NB4 (cell line): ENCODE data around the gene ZNF317.
"Not testable (repeated sequence)": the region's sequence is repeated elsewhere in the genome, so short reads cannot be mapped to it uniquely, and the experiment has no call there.

ENCODE experiments used
- POLR2A ChIP-seq: IDR thresholded peaks from 2 replicates; pipeline ENCODE4 v1.6.1; 2011; ENCODE audit warnings: mild to moderate bottlenecking; ENCODE audit not compliant: insufficient read length; ENCODE audit errors: extremely low read depth
- TF ChIP-seq, protein P1 (sequence below): IDR thresholded peaks from one replicate; pipeline ENCODE4 v1.5.1; 2012; ENCODE audit warnings: low read depth, low read length

DNA sequence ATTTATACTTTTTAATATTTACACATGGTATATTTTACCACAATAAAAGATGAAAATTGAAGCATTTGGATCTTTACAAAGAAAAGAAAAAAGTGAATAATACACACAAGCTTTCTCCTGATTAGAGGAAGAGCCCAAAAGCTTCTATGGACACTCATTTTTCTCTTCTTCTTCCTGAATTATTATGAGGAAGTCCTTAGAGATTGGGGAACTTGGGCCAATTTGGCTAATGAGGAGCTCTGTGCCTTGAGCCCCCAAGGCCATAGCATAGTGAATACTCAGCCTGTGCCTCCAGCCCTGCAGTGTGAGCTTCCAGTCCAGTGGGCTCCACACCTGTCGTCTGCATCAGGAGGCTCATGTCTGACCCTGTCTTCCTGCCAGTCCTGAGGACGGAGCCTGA is 57.8 kb downstream of the ZNF317 start:
- TF ChIP-seq, protein P1, sequence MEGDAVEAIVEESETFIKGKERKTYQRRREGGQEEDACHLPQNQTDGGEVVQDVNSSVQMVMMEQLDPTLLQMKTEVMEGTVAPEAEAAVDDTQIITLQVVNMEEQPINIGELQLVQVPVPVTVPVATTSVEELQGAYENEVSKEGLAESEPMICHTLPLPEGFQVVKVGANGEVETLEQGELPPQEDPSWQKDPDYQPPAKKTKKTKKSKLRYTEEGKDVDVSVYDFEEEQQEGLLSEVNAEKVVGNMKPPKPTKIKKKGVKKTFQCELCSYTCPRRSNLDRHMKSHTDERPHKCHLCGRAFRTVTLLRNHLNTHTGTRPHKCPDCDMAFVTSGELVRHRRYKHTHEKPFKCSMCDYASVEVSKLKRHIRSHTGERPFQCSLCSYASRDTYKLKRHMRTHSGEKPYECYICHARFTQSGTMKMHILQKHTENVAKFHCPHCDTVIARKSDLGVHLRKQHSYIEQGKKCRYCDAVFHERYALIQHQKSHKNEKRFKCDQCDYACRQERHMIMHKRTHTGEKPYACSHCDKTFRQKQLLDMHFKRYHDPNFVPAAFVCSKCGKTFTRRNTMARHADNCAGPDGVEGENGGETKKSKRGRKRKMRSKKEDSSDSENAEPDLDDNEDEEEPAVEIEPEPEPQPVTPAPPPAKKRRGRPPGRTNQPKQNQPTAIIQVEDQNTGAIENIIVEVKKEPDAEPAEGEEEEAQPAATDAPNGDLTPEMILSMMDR: not testable (repeated sequence)
- TF ChIP-seq POLR2A: not testable (repeated sequence)
